NCI-H2227 treated with DMSO at 0.1 percent for 48 hours (cell line): Measurements from ENCODE around the gene EYS.
"Not testable (repeated sequence)": the region's sequence is repeated elsewhere in the genome, so short reads cannot be mapped to it uniquely, and the experiment has no call there.

Source experiments
- DNase-seq: peaks from one replicate; lab custom pipeline; 2025; lab: John Stamatoyannopoulos, UW

The EYS gene

GRCh38 chr6:64469405-64469804 is 1237.6 kb downstream of the EYS start:
- not testable (repeated sequence) for DNase-seq

DNA sequence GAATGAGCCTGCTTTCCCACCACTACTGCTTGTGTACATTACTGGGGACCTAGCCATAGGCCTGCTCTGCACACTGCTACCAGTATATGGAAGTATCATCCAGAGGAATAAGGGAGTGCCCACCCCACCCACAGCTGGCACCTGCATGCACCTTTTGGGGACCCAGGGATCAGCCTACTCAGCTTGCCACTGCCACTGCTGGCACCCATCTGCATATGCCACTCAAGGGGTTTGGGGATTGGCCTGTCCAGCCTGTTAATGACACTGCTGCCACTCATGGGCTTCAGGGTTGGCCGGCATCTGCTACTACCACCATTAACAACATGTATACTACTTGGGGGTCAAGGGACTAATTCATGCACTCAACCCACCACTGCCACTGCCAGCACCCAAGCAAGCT is 1239.4 kb downstream of the EYS start:
- no peak for DNase-seq

DNA sequence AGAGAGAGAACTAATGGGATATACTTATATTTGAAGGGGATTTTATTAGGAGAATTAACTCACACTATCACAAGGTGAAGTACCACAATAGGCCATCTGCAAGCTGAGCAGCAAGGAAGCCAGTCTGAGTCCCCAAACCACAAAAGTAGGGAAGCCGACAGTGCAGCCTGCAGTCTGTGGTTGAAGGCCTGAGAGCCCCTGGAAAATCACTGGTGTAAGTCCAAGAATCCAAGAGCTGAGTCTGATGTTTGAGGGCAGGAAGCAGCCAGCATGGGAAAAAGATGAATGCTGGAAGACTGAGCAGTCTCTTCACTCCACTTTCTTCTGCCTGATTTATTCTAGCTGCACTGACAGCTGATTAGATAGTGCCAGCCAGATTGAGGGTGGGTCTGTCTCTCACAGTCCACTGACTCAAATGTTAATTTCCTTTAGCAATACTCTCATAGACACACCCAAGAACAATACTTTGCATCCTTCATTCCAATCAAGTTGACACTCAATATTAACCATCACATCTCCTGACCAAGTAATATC is 1247.5 kb downstream of the EYS start:
- DNase-seq: no peak

DNA sequence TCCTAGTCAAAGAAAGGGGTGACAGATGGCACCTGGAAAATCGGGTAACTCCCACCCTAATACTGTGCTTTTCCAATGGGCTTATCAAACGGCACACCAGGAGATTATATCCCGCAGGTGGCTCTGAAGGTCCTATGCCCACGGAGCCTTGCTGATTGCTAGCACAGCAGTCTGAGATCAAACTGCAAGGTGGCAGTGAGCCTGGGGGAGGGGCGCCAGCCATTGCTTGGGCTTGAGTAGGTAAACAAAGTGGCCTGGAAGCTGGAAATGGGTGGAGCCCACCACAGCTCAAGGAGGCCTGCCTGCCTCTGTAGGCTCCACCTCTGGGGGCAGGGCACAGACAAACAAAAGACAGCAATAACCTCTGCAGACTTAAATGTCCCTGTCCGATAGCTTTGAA is 1258.9 kb downstream of the EYS start:
- not testable (repeated sequence) for DNase-seq

GRCh38 chr6:64445038-64445437 is 1262.0 kb downstream of the EYS start:
- no peak for DNase-seq

GRCh38 chr6:64439274-64439673 is 1267.8 kb downstream of the EYS start:
- no peak for DNase-seq

- DNase-seq: no peak
Observed at GRCh38 chr6:64437996-64438395, 1269.0 kb downstream of the EYS start.

GRCh38 chr6:64429926-64430325 is 1277.1 kb downstream of the EYS start:
- DNase-seq: no peak

DNA sequence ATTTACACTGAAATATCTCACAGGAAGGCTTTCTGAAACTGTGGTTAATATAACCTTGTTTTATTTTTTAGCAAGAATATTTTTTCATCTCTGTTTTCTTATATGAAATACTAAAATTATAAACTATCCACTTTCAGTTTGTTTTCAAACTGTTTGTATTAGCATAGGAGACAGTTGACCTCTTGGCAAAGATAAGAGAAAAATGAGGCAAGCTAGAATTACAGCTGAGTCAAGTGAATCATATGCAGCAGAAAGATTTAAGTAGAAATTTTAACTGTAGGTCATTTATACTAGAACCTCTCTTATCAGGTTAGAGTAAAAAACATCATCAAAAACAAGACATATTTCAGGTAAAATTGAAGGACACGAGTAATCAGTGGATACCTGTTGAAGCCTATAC is 1278.8 kb downstream of the EYS start:
- DNase-seq: no peak

- no peak for DNase-seq
Observed at GRCh38 chr6:64415926-64416325, 1291.1 kb downstream of the EYS start.

- no peak for DNase-seq
Observed at GRCh38 chr6:64411226-64411625, 1295.8 kb downstream of the EYS start.

DNA sequence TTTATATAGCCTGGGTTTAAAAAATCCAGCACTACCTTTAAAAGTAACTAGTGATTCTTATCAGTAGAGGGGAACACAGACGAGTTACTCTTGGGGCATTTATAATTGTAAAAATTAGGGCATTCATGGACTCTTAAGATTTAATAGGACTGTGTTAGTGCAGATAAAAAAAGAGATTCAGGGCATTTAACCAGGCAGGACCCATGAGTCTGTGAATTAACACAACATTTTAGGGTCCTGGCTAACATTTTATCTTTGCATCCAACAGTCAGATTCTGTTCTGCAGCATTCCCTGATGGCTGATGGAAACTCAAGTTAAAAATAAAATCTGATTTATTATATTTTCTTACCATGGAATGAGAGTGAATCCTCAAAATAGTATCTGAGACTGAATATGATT is 1297.1 kb downstream of the EYS start:
- DNase-seq: no peak

DNA sequence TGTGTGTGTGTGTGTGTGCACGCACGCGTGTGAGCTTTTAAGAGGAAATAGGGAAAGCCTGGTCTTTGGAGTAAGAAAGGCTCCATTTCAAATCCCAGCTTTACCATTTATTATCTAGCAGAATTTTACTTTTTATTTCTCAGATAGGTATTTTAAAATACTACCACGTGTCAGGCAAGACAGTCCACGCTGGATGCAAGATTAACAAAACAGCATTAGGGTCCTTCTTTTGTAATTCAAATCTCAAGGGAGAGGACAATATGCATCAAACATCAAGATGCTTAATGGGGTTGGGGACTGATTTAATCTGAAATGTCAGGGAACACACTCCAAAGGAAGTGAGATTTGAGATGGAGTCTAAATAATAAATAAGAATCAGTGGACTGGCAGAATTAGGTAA is 1302.6 kb downstream of the EYS start:
- no peak for DNase-seq

- DNase-seq: no peak
Observed at GRCh38 chr6:64383277-64383676, 1323.7 kb downstream of the EYS start.

DNA sequence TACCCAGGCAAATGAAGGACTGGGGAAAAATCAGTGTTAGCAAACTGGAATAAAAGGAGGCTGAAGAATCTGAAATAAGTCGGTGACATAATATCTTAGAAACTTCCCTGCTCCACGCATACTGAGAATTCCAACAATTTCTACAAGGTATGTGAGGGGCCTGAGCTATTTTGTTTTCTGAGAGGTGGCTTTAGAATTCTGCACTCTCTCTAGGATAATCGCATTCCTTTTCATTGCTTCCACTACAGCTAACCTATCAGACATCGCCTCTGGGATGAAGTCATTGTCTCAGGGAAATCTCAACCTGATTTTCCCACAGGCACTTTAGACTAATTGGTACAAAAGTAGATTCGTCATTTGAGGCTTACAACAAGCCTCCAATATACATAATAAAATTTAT is 1330.6 kb downstream of the EYS start:
- no peak for DNase-seq

- no peak for DNase-seq
Observed at GRCh38 chr6:64357430-64357829, 1349.6 kb downstream of the EYS start.

GRCh38 chr6:64347411-64347810 is 1359.6 kb downstream of the EYS start:
- DNase-seq: no peak

DNA sequence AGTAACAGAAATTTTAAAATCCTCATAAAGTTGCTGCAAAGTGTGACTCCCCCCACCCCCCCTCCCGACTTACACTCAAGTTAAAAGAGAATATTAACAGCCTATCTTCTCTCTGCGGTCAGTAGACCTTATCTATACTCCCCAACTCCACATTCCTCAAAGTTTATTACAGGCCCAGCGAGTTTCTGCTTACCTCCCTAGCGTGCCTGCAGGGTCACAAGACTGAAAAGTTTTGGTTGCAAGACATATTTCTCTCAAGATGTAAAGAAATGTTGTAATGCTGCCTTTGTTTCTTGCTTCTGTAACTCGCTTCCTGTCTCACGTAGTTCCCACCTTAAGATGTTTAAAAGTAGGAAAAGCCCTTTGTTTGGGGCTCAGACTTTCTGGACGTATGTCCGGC is 1371.8 kb downstream of the EYS start:
- DNase-seq: no peak

DNA sequence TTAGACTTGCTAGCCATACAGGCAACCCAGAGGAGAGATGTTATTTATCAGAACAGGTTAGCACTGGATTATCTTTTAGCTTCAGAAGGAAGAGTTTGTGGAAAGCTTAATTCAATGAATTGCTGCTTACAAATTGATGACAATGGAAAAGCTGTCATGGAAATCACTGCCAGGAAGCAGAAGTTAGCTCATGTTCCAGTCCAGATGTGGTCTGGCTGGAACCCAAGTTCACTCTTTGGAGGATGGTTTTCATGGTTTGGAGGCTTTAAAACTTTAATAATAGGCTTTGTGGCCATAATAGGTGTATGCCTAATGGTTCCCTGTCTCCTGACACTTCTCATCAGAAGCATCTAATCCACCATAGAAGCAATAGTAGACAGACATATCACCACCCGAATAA is 1372.4 kb downstream of the EYS start:
- no peak for DNase-seq

DNA sequence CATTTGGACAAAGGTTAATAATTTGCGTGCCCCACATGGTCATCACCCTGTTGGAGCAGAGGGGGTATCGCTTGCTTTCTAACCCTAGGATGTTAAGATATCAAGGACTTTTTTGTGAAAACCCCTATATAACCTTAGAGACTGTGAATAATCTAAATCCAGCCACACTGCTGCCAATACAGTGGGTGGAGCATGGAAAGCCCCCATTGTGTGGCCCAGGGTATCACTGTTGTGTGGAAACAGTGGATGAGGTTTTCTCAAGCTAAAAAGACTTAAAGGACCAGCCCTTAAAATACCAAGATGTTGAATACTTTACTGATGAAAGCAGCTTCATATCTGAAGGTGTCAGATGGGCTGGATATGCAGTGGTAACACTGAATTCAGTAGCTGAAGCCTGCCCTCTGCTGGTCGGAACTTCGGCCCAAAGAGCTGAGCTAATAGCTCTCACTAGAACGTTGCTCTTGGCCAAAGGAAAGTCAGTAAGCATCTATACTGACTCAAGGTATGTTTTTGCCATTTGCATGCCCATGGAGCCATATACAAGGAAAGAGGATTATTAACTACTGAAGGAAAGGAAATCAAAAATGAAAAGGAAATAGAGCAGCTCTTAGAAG is 1376.2 kb downstream of the EYS start:
- no peak for DNase-seq

- no peak for DNase-seq
Observed at GRCh38 chr6:64326939-64327338, 1380.1 kb downstream of the EYS start.

DNA sequence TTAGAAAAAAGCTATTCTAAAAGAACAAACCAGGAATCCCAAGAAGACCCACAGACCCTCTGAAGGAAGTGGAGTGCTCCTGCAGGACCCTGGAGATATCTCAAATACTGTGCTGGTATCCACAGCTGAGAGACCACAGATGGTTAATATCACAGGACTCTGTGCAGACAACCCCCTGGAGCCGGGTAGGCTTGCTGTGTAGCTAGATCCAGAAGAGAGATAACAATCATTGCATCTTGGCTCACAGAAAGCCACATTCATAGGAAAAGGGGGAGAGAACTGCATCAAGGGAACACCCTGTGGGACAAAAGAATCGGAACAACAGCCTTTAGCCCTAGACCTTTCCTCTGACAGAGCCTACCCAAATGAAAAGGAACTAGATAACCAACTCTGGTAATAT is 1381.9 kb downstream of the EYS start:
- no peak for DNase-seq

GRCh38 chr6:64310214-64310613 is 1396.8 kb downstream of the EYS start:
- DNase-seq: no peak
